NCI-H510A (cell line): Measurements from ENCODE around the gene RPP38.

Experiments
- DNase-seq: peaks from one replicate; lab custom pipeline; 2025; lab: John Stamatoyannopoulos, UW

Gene RPP38

DNA sequence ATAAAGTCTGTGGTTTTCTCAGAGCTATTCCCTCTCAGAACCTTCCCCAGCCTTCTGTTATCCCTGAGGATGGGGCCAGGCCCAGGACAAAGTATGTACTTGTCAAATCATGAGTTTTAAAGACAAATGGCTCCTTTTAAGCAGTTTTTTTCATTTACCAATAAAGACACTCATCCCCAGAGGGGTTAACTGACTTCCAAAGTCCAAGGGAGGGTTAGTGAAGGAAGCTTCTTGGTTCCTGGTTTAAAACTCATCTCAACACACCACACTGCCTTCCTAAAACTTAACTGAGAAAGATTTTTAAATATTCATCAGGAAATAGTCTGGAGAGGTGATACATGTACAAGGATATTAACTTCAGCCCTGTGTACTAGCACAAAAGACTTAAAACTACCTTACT, 55.4 kb downstream of the RPP38 start:
- DNase-seq: no peak
